HepG2 (cell line): Measurements from ENCODE around the gene IRX2.

Experiments used
- BRCA1 ChIP-seq: sonication (generic); formaldehyde crosslinking; IDR thresholded peaks from 2 replicates; pipeline ENCODE4 v1.4.0; 2020; ENCODE audit warnings: missing genetic modification reagents
- NFIC ChIP-seq: IDR thresholded peaks from 2 replicates; pipeline ENCODE4 v1.6.1; 2012; ENCODE audit warnings: mild to moderate bottlenecking, low read length, inconsistent platforms
- NR1H2 ChIP-seq: sonication (generic); formaldehyde crosslinking; IDR thresholded peaks from 2 replicates; pipeline ENCODE4 v1.8.1; 2022; ENCODE audit warnings: low read depth, missing genetic modification reagents, borderline replicate concordance
- POLR2AphosphoS5 ChIP-seq: IDR thresholded peaks from 2 replicates; pipeline ENCODE4 v1.6.1; 2012; ENCODE audit warnings: low read depth, low read length
- TCF7 ChIP-seq: sonication (generic); IDR thresholded peaks from 2 replicates; pipeline ENCODE4 v1.6.1; 2016; ENCODE audit warnings: antibody characterized with exemption, low read depth
- TF ChIP-seq, protein P1 (sequence below): sonication (generic); formaldehyde crosslinking; IDR thresholded peaks from 2 replicates; pipeline ENCODE4 v1.4.0; 2020; ENCODE audit warnings: missing genetic modification reagents
- TF ChIP-seq, protein P2 (sequence below): sonication (generic); formaldehyde crosslinking; IDR thresholded peaks from 2 replicates; pipeline ENCODE4 v1.5.0; 2020; ENCODE audit warnings: mild to moderate bottlenecking, missing genetic modification reagents, moderate library complexity
- TF ChIP-seq, protein P3 (sequence below): sonication (generic); formaldehyde crosslinking; IDR thresholded peaks from 2 replicates; pipeline ENCODE4 v1.8.1; 2023; ENCODE audit warnings: mild to moderate bottlenecking, missing genetic modification reagents
- TF ChIP-seq, protein P4 (sequence below): IDR thresholded peaks from 2 replicates; pipeline ENCODE4 v1.6.1; 2018; ENCODE audit warnings: missing genetic modification reagents

DNA sequence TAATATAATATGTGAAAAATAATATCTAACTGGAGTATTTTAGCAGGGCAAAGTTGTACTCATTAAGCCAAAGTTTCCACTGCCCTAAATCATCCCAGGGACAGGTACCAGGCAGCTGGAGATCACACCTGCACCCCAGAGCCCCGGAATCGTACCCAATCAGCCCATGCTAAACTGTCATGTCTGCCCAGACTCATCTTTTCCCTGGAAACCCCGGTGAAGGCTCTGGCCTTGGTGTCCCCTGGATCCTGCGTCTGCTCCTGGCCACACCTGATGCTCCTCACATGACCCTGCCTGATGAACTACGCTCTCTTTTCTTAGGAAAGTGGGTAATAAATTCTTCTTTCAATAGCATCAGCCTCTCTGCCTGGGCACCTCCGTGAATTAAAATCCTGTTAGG, 15.6 kb upstream of the IRX2 start:
- TF ChIP-seq, protein P1, sequence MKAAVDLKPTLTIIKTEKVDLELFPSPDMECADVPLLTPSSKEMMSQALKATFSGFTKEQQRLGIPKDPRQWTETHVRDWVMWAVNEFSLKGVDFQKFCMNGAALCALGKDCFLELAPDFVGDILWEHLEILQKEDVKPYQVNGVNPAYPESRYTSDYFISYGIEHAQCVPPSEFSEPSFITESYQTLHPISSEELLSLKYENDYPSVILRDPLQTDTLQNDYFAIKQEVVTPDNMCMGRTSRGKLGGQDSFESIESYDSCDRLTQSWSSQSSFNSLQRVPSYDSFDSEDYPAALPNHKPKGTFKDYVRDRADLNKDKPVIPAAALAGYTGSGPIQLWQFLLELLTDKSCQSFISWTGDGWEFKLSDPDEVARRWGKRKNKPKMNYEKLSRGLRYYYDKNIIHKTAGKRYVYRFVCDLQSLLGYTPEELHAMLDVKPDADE (CRISPR knock-in tag) = no peak
- no peak for TF ChIP-seq POLR2AphosphoS5
- no peak for TF ChIP-seq TCF7
- TF ChIP-seq, protein P2, sequence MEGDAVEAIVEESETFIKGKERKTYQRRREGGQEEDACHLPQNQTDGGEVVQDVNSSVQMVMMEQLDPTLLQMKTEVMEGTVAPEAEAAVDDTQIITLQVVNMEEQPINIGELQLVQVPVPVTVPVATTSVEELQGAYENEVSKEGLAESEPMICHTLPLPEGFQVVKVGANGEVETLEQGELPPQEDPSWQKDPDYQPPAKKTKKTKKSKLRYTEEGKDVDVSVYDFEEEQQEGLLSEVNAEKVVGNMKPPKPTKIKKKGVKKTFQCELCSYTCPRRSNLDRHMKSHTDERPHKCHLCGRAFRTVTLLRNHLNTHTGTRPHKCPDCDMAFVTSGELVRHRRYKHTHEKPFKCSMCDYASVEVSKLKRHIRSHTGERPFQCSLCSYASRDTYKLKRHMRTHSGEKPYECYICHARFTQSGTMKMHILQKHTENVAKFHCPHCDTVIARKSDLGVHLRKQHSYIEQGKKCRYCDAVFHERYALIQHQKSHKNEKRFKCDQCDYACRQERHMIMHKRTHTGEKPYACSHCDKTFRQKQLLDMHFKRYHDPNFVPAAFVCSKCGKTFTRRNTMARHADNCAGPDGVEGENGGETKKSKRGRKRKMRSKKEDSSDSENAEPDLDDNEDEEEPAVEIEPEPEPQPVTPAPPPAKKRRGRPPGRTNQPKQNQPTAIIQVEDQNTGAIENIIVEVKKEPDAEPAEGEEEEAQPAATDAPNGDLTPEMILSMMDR (CRISPR knock-in tag) = no peak
- no peak for TF ChIP-seq BRCA1 (CRISPR knock-in tag)
- TF ChIP-seq, protein P3, sequence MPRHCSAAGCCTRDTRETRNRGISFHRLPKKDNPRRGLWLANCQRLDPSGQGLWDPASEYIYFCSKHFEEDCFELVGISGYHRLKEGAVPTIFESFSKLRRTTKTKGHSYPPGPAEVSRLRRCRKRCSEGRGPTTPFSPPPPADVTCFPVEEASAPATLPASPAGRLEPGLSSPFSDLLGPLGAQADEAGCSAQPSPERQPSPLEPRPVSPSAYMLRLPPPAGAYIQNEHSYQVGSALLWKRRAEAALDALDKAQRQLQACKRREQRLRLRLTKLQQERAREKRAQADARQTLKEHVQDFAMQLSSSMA (CRISPR knock-in tag) = no peak
- TF ChIP-seq NFIC = no peak
- TF ChIP-seq, protein P4, sequence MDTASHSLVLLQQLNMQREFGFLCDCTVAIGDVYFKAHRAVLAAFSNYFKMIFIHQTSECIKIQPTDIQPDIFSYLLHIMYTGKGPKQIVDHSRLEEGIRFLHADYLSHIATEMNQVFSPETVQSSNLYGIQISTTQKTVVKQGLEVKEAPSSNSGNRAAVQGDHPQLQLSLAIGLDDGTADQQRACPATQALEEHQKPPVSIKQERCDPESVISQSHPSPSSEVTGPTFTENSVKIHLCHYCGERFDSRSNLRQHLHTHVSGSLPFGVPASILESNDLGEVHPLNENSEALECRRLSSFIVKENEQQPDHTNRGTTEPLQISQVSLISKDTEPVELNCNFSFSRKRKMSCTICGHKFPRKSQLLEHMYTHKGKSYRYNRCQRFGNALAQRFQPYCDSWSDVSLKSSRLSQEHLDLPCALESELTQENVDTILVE (CRISPR knock-in tag) = no peak
- no peak for TF ChIP-seq NR1H2 (CRISPR knock-in tag)
